Measurements from ENCODE around the gene EIF4B.
"Not testable (repeated sequence)": the region's sequence is repeated elsewhere in the genome, so short reads cannot be mapped to it uniquely, and the experiment has no call there.

The EIF4B gene

GRCh38 chr12:53012928-53013327, 6.7 kb downstream of the EIF4B start:
- Histone ChIP-seq H2AK5ac (ENCODE audit: low read depth, low read length) (no peak overlapping the region), H2BK5ac (ENCODE audit: low read length) (no peak overlapping the region), H3K4me3 (ENCODE audit: low read length in 2 of 2) (no peak overlapping the region), H4K8ac (ENCODE audit: low read depth, low read length) (no peak overlapping the region), H2BK120ac (ENCODE audit: low read depth, low read length) (no peak overlapping the region), H3K79me1 (ENCODE audit: low read depth, low read length) (peaks cover 3% of the 10 kb centered on the region), H3K4me2 (ENCODE audit: insufficient read depth, low read length, poor library complexity, severe bottlenecking) (no peak overlapping the region), H3K4ac (ENCODE audit: low read length) (no peak overlapping the region), H4K91ac (ENCODE audit: low read depth, low read length, poor library complexity) (no peak overlapping the region), H3K4me1 (ENCODE audit: control insufficient read depth in 2 of 2, insufficient read depth in 1 of 2, low read depth in 1 of 2, low read length in 2 of 2) (peaks cover 2 to 3% of the 10 kb centered on the region in 2 donors), H3K18ac (ENCODE audit: low read length) (no peak overlapping the region), H2BK12ac (ENCODE audit: low read length) (no peak overlapping the region), H2BK15ac (ENCODE audit: low read length) (no peak overlapping the region), H3K14ac (ENCODE audit: low read length) (no peak overlapping the region), H3K36me3 (replicated peaks in 1 of 2; ENCODE audit: control insufficient read depth in 2 of 2, insufficient read depth in 2 of 2, low read length in 2 of 2) (peaks cover 8 to 91% of the 10 kb centered on the region in 2 donors), H3K23ac (ENCODE audit: low read depth, low read length, poor library complexity) (no peak overlapping the region), H2AFZ (ENCODE audit: low read length) (no peak overlapping the region), H3K9me3 (replicated peaks in 1 of 2; ENCODE audit: control insufficient read depth in 2 of 2, insufficient read depth in 1 of 2, low read depth in 1 of 2, low read length in 2 of 2) (peaks cover 0 to 11% of the 10 kb centered on the region in 2 donors), H3K9ac (ENCODE audit: low read depth, low read length, poor library complexity) (no peak overlapping the region), H3K27me3 (ENCODE audit: control insufficient read depth in 3 of 3, insufficient read depth in 3 of 3, low read depth in 1 of 3, low read length in 3 of 3) (no peaks in the 10 kb centered on the region), H3K27ac (replicated peaks; ENCODE audit: low read length) (no peak overlapping the region)
- no CpG with 5 or more reads among the region's 3 CpGs for WGBS, 2 donors (ENCODE audit: extremely low coverage in 2 of 2, insufficient read length in 2 of 2, insufficient replicate concordance in 1 of 2)
- DNase-seq (ENCODE audit: low spot score) = no peak

- Histone ChIP-seq H3K4me2 (ENCODE audit: insufficient read depth, low read length, poor library complexity, severe bottlenecking) (no peak overlapping the region), H3K9me3 (replicated peaks in 1 of 2; ENCODE audit: control insufficient read depth in 2 of 2, insufficient read depth in 1 of 2, low read depth in 1 of 2, low read length in 2 of 2) (peaks cover 0 to 11% of the 10 kb centered on the region in 2 donors), H3K4me1 (ENCODE audit: control insufficient read depth in 2 of 2, insufficient read depth in 1 of 2, low read depth in 1 of 2, low read length in 2 of 2) (no peaks in the 10 kb centered on the region), H3K27ac (replicated peaks; ENCODE audit: low read length) (no peak overlapping the region), H2BK15ac (ENCODE audit: low read length) (no peak overlapping the region), H3K27me3 (ENCODE audit: control insufficient read depth in 3 of 3, insufficient read depth in 3 of 3, low read depth in 1 of 3, low read length in 3 of 3) (no peaks in the 10 kb centered on the region), H3K4me3 (ENCODE audit: low read length in 2 of 2) (no peak overlapping the region), H4K91ac (ENCODE audit: low read depth, low read length, poor library complexity) (no peak overlapping the region), H2BK12ac (ENCODE audit: low read length) (no peak overlapping the region), H2BK120ac (ENCODE audit: low read depth, low read length) (no peak overlapping the region), H3K4ac (ENCODE audit: low read length) (no peak overlapping the region), H3K9ac (ENCODE audit: low read depth, low read length, poor library complexity) (no peak overlapping the region), H2AK5ac (ENCODE audit: low read depth, low read length) (no peak overlapping the region), H3K23ac (ENCODE audit: low read depth, low read length, poor library complexity) (no peak overlapping the region), H3K36me3 (replicated peaks in 1 of 2; ENCODE audit: control insufficient read depth in 2 of 2, insufficient read depth in 2 of 2, low read length in 2 of 2) (peaks cover 15 to 91% of the 10 kb centered on the region in 2 donors), H2BK5ac (ENCODE audit: low read length) (no peak overlapping the region), H4K8ac (ENCODE audit: low read depth, low read length) (no peak overlapping the region), H3K18ac (ENCODE audit: low read length) (no peak overlapping the region), H3K79me1 (ENCODE audit: low read depth, low read length) (peaks cover 3% of the 10 kb centered on the region), H3K14ac (ENCODE audit: low read length) (no peak overlapping the region), H2AFZ (ENCODE audit: low read length) (no peak overlapping the region)
- WGBS, 2 donors (ENCODE audit: extremely low coverage in 2 of 2, insufficient read length in 2 of 2, insufficient replicate concordance in 1 of 2) = no CpG with 5 or more reads among the region's 2 CpGs
- DNase-seq (ENCODE audit: low spot score) = no peak
Observed at GRCh38 chr12:53014709-53015108, 8.5 kb downstream of the EIF4B start.

GRCh38 chr12:53025250-53025649, 19.0 kb downstream of the EIF4B start:
- Histone ChIP-seq H3K4me1 (ENCODE audit: control insufficient read depth in 2 of 2, insufficient read depth in 1 of 2, low read depth in 1 of 2, low read length in 2 of 2) (no peaks in the 10 kb centered on the region), H3K27me3 (ENCODE audit: control insufficient read depth in 3 of 3, insufficient read depth in 3 of 3, low read depth in 1 of 3, low read length in 3 of 3) (no peaks in the 10 kb centered on the region), H3K36me3 (replicated peaks in 1 of 2; ENCODE audit: control insufficient read depth in 2 of 2, insufficient read depth in 2 of 2, low read length in 2 of 2) (peaks cover 35 to 93% of the 10 kb centered on the region in 2 donors), H4K91ac (ENCODE audit: low read depth, low read length, poor library complexity) (no peak overlapping the region), H3K9ac (ENCODE audit: low read depth, low read length, poor library complexity) (no peak overlapping the region), H4K8ac (ENCODE audit: low read depth, low read length) (no peak overlapping the region), H2AFZ (ENCODE audit: low read length) (no peak overlapping the region), H3K9me3 (replicated peaks in 1 of 2; ENCODE audit: control insufficient read depth in 2 of 2, insufficient read depth in 1 of 2, low read depth in 1 of 2, low read length in 2 of 2) (no peaks in the 10 kb centered on the region), H3K79me1 (ENCODE audit: low read depth, low read length) (peaks cover 1% of the 10 kb centered on the region), H3K14ac (ENCODE audit: low read length) (no peak overlapping the region), H2AK5ac (ENCODE audit: low read depth, low read length) (no peak overlapping the region), H3K4me3 (ENCODE audit: low read length in 2 of 2) (no peak overlapping the region), H2BK120ac (ENCODE audit: low read depth, low read length) (no peak overlapping the region), H2BK15ac (ENCODE audit: low read length) (no peak overlapping the region), H3K4ac (ENCODE audit: low read length) (no peak overlapping the region), H3K18ac (ENCODE audit: low read length) (no peak overlapping the region), H3K4me2 (ENCODE audit: insufficient read depth, low read length, poor library complexity, severe bottlenecking) (no peak overlapping the region), H3K23ac (ENCODE audit: low read depth, low read length, poor library complexity) (no peak overlapping the region), H3K27ac (replicated peaks; ENCODE audit: low read length) (no peak overlapping the region), H2BK5ac (ENCODE audit: low read length) (no peak overlapping the region), H2BK12ac (ENCODE audit: low read length) (no peak overlapping the region)
- DNase-seq (ENCODE audit: low spot score) = no peak
- WGBS, 2 donors (ENCODE audit: extremely low coverage in 2 of 2, insufficient read length in 2 of 2, insufficient replicate concordance in 1 of 2) = no CpG with 5 or more reads among the region's 3 CpGs

GRCh38 chr12:53027014-53027413, 20.8 kb downstream of the EIF4B start:
- not testable (repeated sequence) for H2BK15ac ChIP-seq (ENCODE audit: low read length); H3K18ac ChIP-seq (ENCODE audit: low read length); H3K4me2 ChIP-seq (ENCODE audit: insufficient read depth, low read length, poor library complexity, severe bottlenecking); H2AK5ac ChIP-seq (ENCODE audit: low read depth, low read length); H4K91ac ChIP-seq (ENCODE audit: low read depth, low read length, poor library complexity); H3K4ac ChIP-seq (ENCODE audit: low read length); H3K27ac ChIP-seq (replicated peaks; ENCODE audit: low read length); H3K9me3 ChIP-seq (replicated peaks in 1 of 2; ENCODE audit: control insufficient read depth in 2 of 2, insufficient read depth in 1 of 2, low read depth in 1 of 2, low read length in 2 of 2); H3K9ac ChIP-seq (ENCODE audit: low read depth, low read length, poor library complexity); H3K27me3 ChIP-seq (ENCODE audit: control insufficient read depth in 3 of 3, insufficient read depth in 3 of 3, low read depth in 1 of 3, low read length in 3 of 3); H3K14ac ChIP-seq (ENCODE audit: low read length); H2AFZ ChIP-seq (ENCODE audit: low read length); H3K4me1 ChIP-seq (ENCODE audit: control insufficient read depth in 2 of 2, insufficient read depth in 1 of 2, low read depth in 1 of 2, low read length in 2 of 2); H4K8ac ChIP-seq (ENCODE audit: low read depth, low read length); H2BK5ac ChIP-seq (ENCODE audit: low read length); H3K23ac ChIP-seq (ENCODE audit: low read depth, low read length, poor library complexity); H2BK120ac ChIP-seq (ENCODE audit: low read depth, low read length); DNase-seq (ENCODE audit: low spot score); H2BK12ac ChIP-seq (ENCODE audit: low read length); H3K4me3 ChIP-seq (ENCODE audit: low read length in 2 of 2); H3K79me1 ChIP-seq (ENCODE audit: low read depth, low read length)
- H3K36me3 ChIP-seq (replicated peaks in 1 of 2; ENCODE audit: control insufficient read depth in 2 of 2, insufficient read depth in 2 of 2, low read length in 2 of 2) = peaks cover 33 to 93% of the 10 kb centered on the region in 2 donors
- WGBS, 2 donors (ENCODE audit: extremely low coverage in 2 of 2, insufficient read length in 2 of 2, insufficient replicate concordance in 1 of 2) = no CpG with 5 or more reads among the region's 13 CpGs

Data from neuronal stem cell (in vitro differentiated cells).